Measurements from ENCODE around the gene PGAM1.
"Not testable (repeated sequence)": the region's sequence is repeated elsewhere in the genome, so short reads cannot be mapped to it uniquely, and the experiment has no call there.

Gene PGAM1

DNA sequence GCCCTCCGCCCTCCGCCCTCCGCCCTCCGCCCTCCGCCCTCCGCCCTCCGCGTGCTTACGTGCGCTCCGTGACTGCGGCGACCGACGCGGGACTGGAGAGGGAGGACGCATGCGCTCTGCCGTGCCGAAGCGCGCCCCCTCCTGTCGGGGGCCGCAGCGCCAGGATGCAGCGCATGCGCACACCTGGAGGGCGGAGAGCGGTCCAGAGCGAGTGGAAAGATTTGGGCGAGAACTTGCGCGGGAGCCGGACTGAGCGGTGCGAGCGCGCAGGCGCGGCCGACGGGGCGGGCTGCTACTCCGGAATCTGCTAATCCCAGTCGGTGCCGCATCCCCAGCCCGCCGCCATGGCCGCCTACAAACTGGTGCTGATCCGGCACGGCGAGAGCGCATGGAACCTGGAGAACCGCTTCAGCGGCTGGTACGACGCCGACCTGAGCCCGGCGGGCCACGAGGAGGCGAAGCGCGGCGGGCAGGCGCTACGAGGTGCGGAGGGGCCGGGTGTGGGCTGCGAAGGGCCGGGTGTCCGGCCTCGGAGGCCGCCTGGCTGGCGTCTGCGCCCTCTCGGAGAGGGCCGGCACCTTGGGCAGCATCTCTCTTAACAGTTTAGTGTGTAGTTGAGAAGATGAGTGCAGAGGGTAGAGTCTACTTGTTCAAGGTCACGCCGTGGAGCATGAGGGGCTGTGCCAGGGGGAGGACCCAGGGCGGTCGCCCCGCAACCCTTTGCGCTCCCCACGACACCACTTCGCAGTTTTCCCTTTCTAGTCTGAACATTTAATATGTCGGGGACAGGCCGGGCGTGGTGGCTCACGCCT, at the start of gene PGAM1:
Gene PGAM1, plus strand, starts transcription at position 228 of the 812 bp plus-strand sequence. Its CDS starts 117 bp downstream, at position 345.
- DNase-seq: peak; percentile 65

DNA sequence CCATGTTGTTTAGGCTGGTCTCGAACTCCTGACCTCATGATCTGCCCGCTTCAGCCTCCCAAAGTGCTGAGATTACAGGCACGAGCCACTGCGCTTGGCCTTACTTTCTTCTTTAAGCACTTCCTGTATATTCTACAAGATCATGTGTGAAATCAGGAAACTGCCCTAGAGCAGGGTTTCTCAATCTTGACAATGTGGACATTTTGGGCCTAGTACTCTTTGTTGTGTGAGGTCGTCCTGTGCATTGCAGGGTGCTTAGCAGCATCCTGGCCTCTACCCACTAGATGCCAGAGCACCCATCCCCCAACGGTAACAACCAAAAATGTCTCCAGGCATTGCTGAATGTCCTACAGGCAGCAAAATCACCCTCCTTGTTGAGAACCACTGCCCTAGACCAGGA, 49.6 kb upstream of the PGAM1 start:
- no peak for DNase-seq

GRCh38 chr10:97378933-97379921, 46.8 kb upstream of the PGAM1 start:
- no peak for DNase-seq

- DNase-seq: no peak
Measured at GRCh38 chr10:97380516-97380915, 45.5 kb upstream of the PGAM1 start.

GRCh38 chr10:97381626-97382025, 44.4 kb upstream of the PGAM1 start:
- no peak for DNase-seq

DNA sequence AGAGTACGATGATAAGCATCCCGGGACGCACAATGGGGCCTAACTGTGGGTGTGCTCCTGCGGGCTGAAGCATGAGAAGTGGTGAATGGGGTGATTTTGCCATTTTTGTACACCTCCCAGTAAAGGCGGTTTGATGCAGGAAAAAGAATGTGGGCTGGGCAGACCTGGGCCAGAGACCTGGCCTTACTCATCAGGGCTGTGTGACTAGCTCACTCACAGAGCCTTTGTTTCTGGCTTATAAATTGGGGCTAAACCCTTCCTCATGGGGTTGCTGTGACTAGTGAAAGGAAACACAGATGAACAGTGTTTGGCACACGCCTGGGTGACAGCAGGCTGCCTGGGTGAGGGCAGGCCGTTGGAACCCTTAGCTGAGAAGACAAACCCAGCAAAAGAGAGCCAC, 42.8 kb upstream of the PGAM1 start:
- no peak for DNase-seq

GRCh38 chr10:97384156-97384555, 41.8 kb upstream of the PGAM1 start:
- DNase-seq: no peak

DNA sequence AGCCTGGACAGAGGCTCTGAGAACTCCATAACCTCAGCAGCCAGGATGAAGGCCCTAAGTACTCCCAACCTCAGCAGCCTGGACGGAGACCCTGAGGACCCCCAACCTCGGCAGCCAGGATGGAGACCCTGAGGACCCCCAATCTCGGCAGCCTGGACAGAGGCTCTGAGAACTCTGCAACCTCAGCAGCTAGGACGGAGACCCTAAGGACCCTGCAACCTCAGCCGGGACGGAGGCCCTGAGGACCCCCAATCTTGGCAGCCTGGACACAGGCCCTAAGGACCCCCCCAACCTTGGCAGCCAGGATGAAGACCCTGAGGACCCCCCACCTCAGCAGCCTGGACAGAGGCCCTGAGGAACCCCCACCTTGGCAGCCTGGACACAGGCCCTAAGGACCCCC, 41.4 kb upstream of the PGAM1 start:
- DNase-seq: no peak

DNA sequence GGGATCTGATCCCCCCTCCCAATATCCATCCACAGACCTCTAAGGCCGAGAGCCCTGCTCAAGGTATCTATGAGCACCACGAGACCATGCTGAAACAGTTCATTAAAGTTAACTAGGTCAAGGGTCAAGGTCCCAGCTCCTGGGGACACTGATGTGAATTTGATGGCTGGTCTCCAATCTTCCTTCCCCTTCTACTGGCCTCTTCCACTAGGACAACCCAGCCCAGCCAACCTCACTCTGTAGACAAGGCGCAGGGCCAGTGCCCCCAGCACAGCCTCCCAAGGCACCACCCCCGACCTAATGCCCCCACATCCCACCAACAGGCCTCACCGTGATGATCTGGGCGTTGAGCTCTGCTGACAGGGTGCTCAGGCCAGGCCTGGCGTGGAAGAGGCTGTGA, 40.4 kb upstream of the PGAM1 start:
- DNase-seq: no peak

DNA sequence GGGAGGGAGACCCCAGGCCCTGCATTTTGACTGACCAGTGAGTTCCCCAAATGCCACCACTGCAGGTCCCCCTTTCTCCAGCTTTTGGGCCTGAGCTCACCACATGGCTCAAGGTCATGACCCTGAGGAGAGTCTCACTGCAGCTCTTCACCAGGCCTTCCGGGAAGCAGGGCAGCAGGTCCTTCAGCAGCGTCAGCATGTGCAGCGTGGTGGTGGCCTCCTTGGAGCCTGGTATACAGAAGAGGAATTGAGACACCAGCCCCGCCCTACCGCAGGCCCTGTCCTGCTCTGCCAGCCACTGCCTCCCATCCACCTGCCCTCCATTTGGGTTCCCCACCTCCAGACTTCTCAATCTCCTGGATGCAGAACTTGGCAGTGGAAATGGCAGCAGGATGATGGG, 37.8 kb upstream of the PGAM1 start:
- DNase-seq: no peak

DNA sequence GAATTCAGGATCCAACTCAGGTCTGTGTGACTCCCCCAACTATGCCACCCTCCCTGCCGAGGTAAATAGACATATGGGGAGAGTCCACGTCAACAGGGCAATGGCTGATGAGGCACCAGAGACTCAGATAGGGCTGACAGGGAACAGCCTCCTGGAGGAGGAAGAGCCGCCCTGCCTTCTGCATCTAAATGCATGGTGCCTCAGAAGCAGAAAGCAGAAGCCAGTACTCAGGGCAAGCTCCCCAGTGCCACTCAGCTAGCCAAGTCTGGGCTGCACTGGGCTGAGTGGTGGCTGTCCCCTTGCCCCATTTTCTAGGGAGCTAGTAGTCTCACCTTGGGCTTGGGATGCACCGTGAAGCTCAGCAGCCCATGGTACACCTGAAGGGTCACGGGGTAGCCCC, 35.9 kb upstream of the PGAM1 start:
- no peak for DNase-seq

DNA sequence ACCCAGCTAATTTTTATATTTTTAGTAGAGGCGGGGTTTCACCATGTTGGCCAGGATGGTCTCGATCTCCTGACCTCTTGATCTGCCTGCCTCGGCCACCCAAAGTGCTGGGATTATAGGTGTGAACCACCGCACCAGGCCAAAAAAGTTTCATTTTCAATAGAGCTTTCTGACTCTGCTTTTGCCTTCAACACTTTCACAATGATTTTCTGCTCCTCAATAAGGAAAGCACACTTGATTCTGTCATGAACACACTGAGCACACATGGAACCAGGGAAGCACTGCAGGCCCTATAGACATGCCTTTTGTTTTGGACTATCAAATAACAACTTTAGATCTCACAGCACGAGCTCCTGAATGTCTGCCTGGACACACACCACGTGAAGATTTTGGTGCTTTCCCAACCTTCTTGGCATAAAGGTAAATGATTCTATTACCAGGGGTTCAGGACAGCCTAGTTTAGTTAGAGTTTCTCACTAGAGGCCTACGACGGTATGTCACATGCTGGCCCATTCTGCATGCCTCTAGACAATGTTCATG, 32.9 kb upstream of the PGAM1 start:
- DNase-seq: no peak

DNA sequence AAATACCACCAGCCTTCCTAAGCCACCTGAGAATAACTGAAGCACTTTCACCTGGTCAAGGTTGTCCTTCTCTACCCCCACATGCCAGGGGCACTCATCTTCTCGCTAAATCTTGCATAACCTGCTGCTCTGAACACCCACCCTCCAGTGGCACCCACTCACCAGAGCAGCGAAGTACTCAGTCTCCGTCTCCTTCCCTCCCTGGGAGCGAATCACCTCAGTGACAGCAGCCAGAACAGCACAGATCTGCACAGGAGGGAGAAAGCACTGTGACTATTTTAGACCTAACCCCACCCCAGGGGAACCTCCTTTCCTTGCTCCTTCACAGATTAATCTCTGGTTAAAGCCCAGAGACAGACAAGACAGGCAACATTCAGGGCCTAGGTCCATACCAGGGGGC, 29.9 kb upstream of the PGAM1 start:
- DNase-seq: no peak

- no peak for DNase-seq
Measured at GRCh38 chr10:97399843-97400545, 26.0 kb upstream of the PGAM1 start.

- peak; percentile 89 for DNase-seq
Measured at GRCh38 chr10:97400665-97401454, 25.1 kb upstream of the PGAM1 start, which contains the start of gene RRP12. TSS of gene RRP12 (minus strand) at chr10:97401340. CDS start at chr10:97401231, 109 bp downstream.

- DNase-seq: no peak
Measured at GRCh38 chr10:97401455-97401919, 24.5 kb upstream of the PGAM1 start.

- DNase-seq: no peak
Measured at GRCh38 chr10:97404044-97404443, 21.9 kb upstream of the PGAM1 start.

DNA sequence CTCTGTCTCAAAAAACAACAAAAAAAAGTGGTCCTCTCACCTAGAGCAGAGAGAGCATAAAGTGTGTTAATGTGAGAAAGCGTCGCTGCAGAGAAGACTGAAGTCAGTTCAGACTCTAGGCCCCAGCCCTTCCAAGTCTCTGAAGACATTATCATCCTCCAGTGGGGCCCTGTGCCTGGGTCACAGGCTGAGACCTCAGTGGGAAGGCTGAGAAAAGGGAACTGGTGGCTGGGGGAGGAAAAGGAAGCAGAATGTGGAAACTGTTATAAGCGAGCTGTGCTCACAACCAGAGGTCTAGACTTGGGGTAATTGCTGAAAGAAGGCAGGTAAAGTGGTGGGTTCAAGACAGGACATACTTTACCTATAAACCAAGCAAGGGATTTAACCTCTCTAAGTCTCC, 19.9 kb upstream of the PGAM1 start:
- DNase-seq: no peak

DNA sequence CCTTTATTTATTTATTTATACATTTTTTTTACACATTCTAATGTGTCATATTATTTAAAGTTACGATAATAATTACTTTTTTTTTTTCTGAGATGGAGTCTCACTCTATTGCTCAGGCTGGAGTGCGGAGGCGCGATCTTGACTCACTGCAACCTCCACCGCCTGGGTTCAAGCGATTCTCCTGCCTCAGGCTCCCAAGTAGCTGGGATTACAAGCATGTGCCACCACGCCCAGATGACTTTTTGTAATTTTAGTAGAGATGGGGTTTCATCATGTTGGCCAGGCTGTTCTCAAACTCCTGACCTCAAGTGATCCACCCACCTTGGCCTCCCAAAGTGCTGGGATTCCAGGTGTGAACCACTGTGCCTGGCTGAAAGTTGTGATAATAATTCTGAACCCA, 19.5 kb upstream of the PGAM1 start:
- DNase-seq: not testable (repeated sequence)

DNA sequence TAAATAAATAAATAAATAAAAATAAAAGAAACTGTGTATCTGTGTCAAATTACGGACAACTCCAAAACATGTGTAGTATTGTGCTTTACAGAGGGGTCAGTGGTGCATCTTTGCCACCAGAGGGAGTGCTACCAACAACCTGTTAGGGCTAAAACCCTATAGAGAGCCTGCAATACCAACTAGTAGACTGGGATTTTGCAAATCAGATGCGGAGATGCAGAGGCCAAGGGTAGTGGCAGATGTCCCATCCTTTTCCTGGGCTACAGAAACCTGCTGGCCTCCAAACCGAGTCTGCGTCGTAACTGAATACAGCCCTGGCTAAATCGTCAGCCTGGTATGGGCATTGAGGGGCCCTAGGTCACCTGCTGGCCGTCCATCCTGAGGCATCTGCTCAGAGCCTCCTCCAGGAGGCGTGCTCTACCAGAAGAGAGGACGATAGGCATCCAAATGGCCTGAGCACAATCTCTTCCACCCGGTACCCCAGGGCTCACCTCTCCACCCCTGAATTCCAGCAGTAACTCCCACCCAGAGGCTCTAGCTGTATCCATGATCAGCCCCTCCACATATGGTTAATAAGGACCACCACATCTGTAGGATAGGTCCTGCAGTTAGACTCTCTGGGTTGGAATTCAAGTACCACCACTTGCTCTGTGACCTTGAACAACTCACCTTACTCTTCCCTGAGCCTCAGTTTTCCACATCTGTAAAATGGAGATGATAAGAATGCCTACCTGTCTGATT, 18.6 kb upstream of the PGAM1 start:
- peak; percentile 8 for DNase-seq

GRCh38 chr10:97407952-97408248, 18.1 kb upstream of the PGAM1 start:
- DNase-seq: no peak

Measured in NCI-H2171 (cell line).